HepG2 (cell line): ENCODE results near the gene KIFC1. TPM values are rescaled to one million over a fixed set of nuclear protein-coding genes. Genes with fewer than 3 reads are reported as not detected.
A peak's percentile ranks its signal among the peaks of the same experiment; 100 is the strongest.

Experiments
- AHR ChIP-seq: IDR thresholded peaks from 2 replicates; pipeline ENCODE4 v1.6.1; 2018; ENCODE audit warnings: missing genetic modification reagents, missing compliant biosample characterization
- ATF6 ChIP-seq: sonication (generic); formaldehyde crosslinking; conservative IDR thresholded peaks from 2 replicates; pipeline ENCODE4 v1.4.0; 2020; ENCODE audit warnings: missing genetic modification reagents
- BHLHE40 ChIP-seq: IDR thresholded peaks from 2 replicates; pipeline ENCODE4 v1.6.1; 2011; ENCODE audit warnings: low read length, improper control_type of control experiment
- FOSL1 ChIP-seq: sonication (generic); formaldehyde crosslinking; IDR thresholded peaks from 2 replicates; pipeline ENCODE4 v1.9.0; 2021; ENCODE audit warnings: missing genetic modification reagents, borderline replicate concordance
- HINFP ChIP-seq: sonication (generic); formaldehyde crosslinking; IDR thresholded peaks from 2 replicates; pipeline ENCODE4 v1.4.0; 2020; ENCODE audit warnings: low read depth, mild to moderate bottlenecking, missing genetic modification reagents
- HMGXB4 ChIP-seq, 2 experiments: sonication (generic) in 1 of 2; formaldehyde crosslinking in 1 of 2; IDR thresholded peaks; 2 replicates each; pipeline versions ENCODE4 v1.4.0 to v1.6.1; 2018 to 2020; ENCODE audit warnings: missing genetic modification reagents in 2 of 2, borderline replicate concordance in 1 of 2, low read depth in 1 of 2, mild to moderate bottlenecking in 1 of 2, missing biosample characterization in 1 of 2
- MTA1 ChIP-seq: sonication (generic); formaldehyde crosslinking; IDR thresholded peaks from 2 replicates; pipeline ENCODE4 v1.4.0; 2020; ENCODE audit warnings: missing genetic modification reagents, mild to moderate bottlenecking, borderline replicate concordance
- NR2C2 ChIP-seq: sonication (generic); formaldehyde crosslinking; IDR thresholded peaks from 2 replicates; pipeline ENCODE4 v1.4.0; 2020; ENCODE audit warnings: missing genetic modification reagents, mild to moderate bottlenecking, moderate library complexity, borderline replicate concordance
- NR2F1 ChIP-seq, 2 experiments: fragments of 450-650 bp in 1 of 2; formaldehyde crosslinking in 1 of 2; IDR thresholded peaks; 2 replicates each; pipeline versions ENCODE4 v1.5.0 to v1.6.1; 2016 to 2020; ENCODE audit warnings: mild to moderate bottlenecking in 1 of 2, missing compliant biosample characterization in 1 of 2, missing genetic modification reagents in 1 of 2, moderate library complexity in 1 of 2
- PCBP2 ChIP-seq: fragments of 200-400 bp; formaldehyde crosslinking; optimal IDR thresholded peaks from 2 replicates; pipeline ENCODE3; 2018; ENCODE audit warnings: low read length, low read depth; ENCODE audit not compliant: poor library complexity, severe bottlenecking
- POLR2AphosphoS5 ChIP-seq: IDR thresholded peaks from 2 replicates; pipeline ENCODE4 v1.6.1; 2012; ENCODE audit warnings: low read depth, low read length
- RBFOX2 ChIP-seq: fragments of 200-400 bp; formaldehyde crosslinking; IDR thresholded peaks from 2 replicates; pipeline ENCODE4 v1.6.1; 2017; ENCODE audit warnings: low read depth, mild to moderate bottlenecking, low read length
- SRY ChIP-seq: sonication (generic); formaldehyde crosslinking; IDR thresholded peaks from 2 replicates; pipeline ENCODE4 v1.8.0; 2022; ENCODE audit warnings: mild to moderate bottlenecking, missing genetic modification reagents
- ZFX ChIP-seq: sonication (generic); formaldehyde crosslinking; IDR thresholded peaks from 2 replicates; pipeline ENCODE4 v1.4.0; 2020; ENCODE audit warnings: mild to moderate bottlenecking, low read depth, missing genetic modification reagents, moderate library complexity
- ZNF10 ChIP-seq: sonication (generic); formaldehyde crosslinking; IDR thresholded peaks from 2 replicates; pipeline ENCODE4 v1.4.0; 2020; ENCODE audit warnings: mild to moderate bottlenecking, low read depth, missing genetic modification reagents, borderline replicate concordance
- ZNF3 ChIP-seq: IDR thresholded peaks from 2 replicates; pipeline ENCODE4 v1.7.0; 2017; ENCODE audit warnings: inconsistent platforms
- ZNF574 ChIP-seq: sonication (generic); formaldehyde crosslinking; IDR thresholded peaks from 2 replicates; pipeline ENCODE4 v1.4.0; 2020; ENCODE audit warnings: missing genetic modification reagents
- ZNF678 ChIP-seq: sonication (generic); formaldehyde crosslinking; IDR thresholded peaks from 2 replicates; pipeline ENCODE4 v1.4.0; 2020; ENCODE audit warnings: mild to moderate bottlenecking, missing genetic modification reagents
- ZNF773 ChIP-seq: sonication (generic); formaldehyde crosslinking; IDR thresholded peaks from 2 replicates; pipeline ENCODE4 v1.4.0; 2020; ENCODE audit warnings: missing genetic modification reagents, borderline replicate concordance
- ZNF776 ChIP-seq: sonication (generic); formaldehyde crosslinking; IDR thresholded peaks from 2 replicates; pipeline ENCODE4 v1.4.0; 2020; ENCODE audit warnings: mild to moderate bottlenecking, missing genetic modification reagents
- polyA plus RNA-seq, 8 experiments: library from polyadenylated mRNA; depleted of rRNA in 3 of 8; stranded (reverse) in 7 of 8; unstranded in 1 of 8; fragments of >200 nt; fragmentation: Illumina TruSeq in 4 of 8; extraction: Trizol in 4 of 8; gene quantifications; 2 replicates each; pipeline versions ENCODE4 v1.2.1 to v1.2.3, GENCODE V29; 2011 to 2016; ENCODE audit warnings: low read depth in 4 of 8, missing spikeins in 1 of 8, mixed read lengths in 1 of 8; ENCODE audit not compliant: insufficient read depth in 1 of 8
- total RNA-seq, 5 experiments: library from RNA; depleted of rRNA; stranded (reverse); fragments of >200 nt; fragmentation: Illumina TruSeq; extraction: Trizol; gene quantifications; 2 replicates each; pipeline ENCODE4 v1.2.3, GENCODE V29; 2016; ENCODE audit warnings: low read depth in 1 of 5

KIFC1 gene
- total and polyA plus RNA-seq, 2 of the 13 experiments (the other 11 are each of a cell fraction or from before 2014, with no cell fraction given): 25.0 to 45.5 TPM

- TF ChIP-seq ZNF574 (CRISPR knock-in tag) (peak; percentile 50), RBFOX2 (peak; percentile 72), NR2C2 (peak; percentile 65), AHR (peak; percentile 93; the same call in 1 of the 2 replicates), ZNF776 (peak; percentile 22; the same call in 1 of the 2 replicates), HINFP (CRISPR knock-in tag) (peak; percentile 65; the same call in 1 of the 2 replicates), ZNF3 (no peak), FOSL1 (no peak), SRY (CRISPR knock-in tag) (no peak), ZNF773 (CRISPR knock-in tag) (no peak), MTA1 (CRISPR knock-in tag) (peak; percentile 59; the same call in 1 of the 2 replicates), PCBP2 (no peak), BHLHE40 (peak; percentile 31; the same call in 1 of the 2 replicates), ATF6 (CRISPR knock-in tag) (0 out of 2 replicates have a peak, but pooled peaks have one; percentile 58), ZNF10 (CRISPR knock-in tag) (no peak), NR2F1 (CRISPR knock-in tag; IDR thresholded peaks at IDR 0.05) (0 out of 4 replicates have a peak, but pooled peaks of 1 of the 2 experiments have one; percentile 32), ZNF678 (CRISPR knock-in tag) (no peak), HMGXB4 (CRISPR knock-in tag; IDR thresholded peaks at IDR 0.05; ENCODE audit: borderline replicate concordance in 1 of 2, low read depth in 1 of 2) (peak; percentile 74 to 84), ZFX (CRISPR knock-in tag) (peak; percentile 69), POLR2AphosphoS5 (peak; percentile 60)
Observed at GRCh38 chr6:33425668-33426577, 34.3 kb downstream of the KIFC1 start (continued).
